NK-92 (cell line): ENCODE measurements around the gene GRAMD2B.
"Not testable (repeated sequence)": the region's sequence is repeated elsewhere in the genome, so short reads cannot be mapped to it uniquely, and the experiment has no call there.

Source experiments
- DNase-seq: peaks from one replicate; lab custom pipeline; 2025; ENCODE audit not compliant: unreplicated experiment; lab: John Stamatoyannopoulos, UW

The GRAMD2B gene

GRCh38 chr5:126448720-126449119, 25.5 kb downstream of the GRAMD2B start:
- no peak for DNase-seq

- no peak for DNase-seq
Observed at GRCh38 chr5:126449751-126450271, 26.6 kb downstream of the GRAMD2B start.

GRCh38 chr5:126450346-126450745, 27.1 kb downstream of the GRAMD2B start:
- DNase-seq: no peak

GRCh38 chr5:126450907-126451306, 27.7 kb downstream of the GRAMD2B start:
- no peak for DNase-seq

DNA sequence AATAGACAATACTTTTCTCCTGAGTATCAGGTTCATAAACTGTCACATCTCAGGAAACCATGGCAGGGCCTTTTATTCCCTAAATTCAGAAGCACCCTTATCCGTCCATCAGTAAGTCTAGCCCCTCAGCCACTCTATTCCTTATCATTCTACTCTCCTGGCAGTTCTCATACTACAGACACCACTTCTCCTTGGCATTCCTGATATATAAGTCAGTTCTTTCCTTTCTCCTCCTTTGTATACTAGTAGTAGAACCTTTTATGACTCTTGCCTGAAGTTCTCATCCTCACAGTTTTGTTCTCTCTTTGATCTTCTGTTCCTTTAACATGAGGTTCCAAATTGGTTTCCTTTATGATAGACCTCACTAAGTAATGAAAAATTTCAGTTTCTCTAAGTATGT, 29.3 kb downstream of the GRAMD2B start:
- no peak for DNase-seq

GRCh38 chr5:126454081-126454480, 30.9 kb downstream of the GRAMD2B start:
- DNase-seq: no peak

DNA sequence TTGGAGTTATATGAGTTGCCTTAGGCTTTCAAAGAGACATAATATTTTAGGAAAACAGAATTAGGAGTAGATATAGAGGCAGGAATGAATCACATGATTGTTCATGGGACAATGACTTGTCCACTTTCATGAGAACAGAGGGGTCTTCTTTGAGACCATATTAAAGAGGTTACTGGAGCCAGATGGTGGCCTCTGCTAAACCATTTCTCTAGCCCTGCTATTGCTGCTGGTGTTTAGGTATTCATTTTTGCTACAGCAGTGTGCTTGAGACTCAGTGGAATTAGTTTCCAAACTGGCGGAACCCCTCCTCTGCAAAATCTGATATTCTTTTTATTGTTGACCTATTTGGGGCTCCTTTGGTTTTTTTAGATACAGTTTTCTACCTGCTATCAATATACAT, 31.3 kb downstream of the GRAMD2B start:
- DNase-seq: no peak

- DNase-seq: no peak
Observed at GRCh38 chr5:126455264-126455663, 32.1 kb downstream of the GRAMD2B start.

DNA sequence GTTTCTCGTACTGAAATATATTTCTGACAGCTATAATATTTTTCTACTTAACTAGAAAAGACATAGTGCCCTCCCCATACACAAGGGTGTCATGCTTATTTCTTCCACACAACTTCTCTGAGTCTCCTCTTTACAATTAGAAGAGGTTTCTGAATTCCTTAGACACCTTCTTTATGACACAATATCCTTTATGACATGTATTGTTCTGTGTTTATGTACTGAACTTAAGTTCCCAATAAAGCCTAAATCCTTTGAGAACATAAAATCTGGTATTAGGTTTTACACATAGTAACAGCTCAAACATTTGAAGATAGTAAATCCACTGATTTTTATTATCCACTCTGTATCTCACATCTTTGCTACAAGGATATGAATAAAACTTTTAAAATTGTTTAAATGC, 32.5 kb downstream of the GRAMD2B start:
- DNase-seq: no peak

- DNase-seq: no peak
Observed at GRCh38 chr5:126456217-126456820, 33.1 kb downstream of the GRAMD2B start.

DNA sequence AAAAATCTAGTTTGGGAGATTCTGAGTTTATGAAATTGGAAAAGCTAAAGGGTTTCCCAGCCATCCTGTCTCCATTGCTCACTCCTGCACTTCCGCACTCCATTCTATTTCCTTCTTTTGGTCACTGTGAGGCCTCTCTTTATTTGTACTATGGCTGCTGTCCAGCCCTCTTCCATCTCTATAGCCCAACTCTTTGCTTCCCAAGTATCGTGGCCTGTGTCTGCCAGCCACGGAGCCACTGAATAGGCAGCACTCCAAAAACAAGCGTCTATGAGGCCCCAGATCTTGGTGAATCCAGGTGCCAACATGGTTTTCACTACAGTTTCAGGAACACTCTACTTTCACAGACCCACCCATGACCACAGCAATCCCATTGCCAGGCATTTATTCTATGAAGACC, 37.2 kb downstream of the GRAMD2B start:
- DNase-seq: no peak

DNA sequence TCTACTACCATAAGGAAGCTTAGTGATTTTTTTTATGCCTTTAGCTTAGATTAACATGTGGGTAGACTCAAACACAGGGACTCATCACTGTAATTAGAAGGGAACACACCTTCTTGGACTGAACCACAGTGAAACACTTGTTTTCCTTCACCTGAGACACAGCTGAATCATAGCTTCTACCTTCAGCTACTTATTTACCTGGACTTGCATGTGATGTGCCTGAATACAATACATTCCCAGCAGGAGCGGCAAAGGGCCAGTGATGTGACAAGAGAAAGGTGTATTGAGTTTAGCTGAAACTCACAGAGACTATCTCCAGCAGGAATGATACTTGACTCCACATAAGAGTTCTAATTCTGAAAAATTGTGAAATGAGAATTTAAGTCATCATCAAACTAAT, 37.8 kb downstream of the GRAMD2B start:
- DNase-seq: no peak

DNA sequence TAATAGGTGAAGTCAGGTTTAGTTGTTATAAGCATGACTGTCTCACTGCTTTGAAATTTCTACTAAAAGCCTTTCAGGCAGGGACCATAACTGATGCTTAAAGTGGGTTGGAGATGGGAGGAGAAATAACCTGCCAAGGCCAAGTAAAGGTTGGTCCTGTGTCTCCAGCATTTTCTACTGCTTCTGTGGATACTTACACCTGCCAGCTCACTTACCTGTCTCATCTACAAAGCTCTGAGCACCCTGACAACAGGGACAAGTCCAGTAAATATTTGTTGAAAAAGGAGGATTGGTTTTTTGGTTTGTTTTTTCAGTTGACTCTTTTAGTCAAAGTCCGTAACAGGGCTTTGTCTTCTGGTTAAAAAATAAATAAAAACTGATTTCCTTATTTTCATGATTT, 38.6 kb downstream of the GRAMD2B start:
- DNase-seq: no peak

DNA sequence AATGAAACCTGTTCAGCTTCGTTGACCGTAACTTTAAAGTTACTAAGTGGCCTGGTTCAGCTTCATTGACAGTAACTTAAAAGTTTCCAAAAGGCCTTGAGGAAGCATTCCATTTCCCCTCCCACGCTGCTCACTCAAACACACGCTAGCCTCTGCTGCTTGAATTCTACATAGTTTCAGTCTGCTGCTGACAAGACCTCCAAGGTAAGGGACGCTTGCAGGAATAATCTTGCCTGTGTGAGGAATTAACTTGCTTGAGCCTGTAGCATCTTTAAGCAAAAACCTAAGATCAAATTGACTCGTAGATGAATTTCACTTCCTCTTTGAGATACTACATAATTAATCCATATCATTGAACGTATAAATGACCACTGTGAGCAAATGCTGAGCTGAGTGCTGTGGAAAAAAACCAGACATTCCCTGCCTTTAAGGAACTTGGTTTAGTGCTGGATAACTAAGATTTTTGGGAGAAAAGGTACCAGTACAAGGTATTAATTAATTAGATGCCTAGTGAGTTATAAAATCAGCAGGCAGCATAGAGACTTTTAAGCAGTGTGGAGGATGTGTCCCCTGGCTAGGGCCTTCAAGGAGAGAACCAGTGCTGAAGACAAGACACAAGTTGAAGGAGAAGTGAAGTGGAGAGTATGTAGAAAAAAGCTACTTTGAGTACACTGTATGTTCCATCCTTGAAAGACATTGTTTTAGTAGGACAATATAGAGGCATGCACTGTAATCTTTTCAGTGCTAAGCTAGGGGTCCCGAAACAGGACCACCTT, 39.2 kb downstream of the GRAMD2B start:
- no peak for DNase-seq

GRCh38 chr5:126464016-126464415, 40.8 kb downstream of the GRAMD2B start:
- no peak for DNase-seq

GRCh38 chr5:126464959-126465358, 41.8 kb downstream of the GRAMD2B start:
- DNase-seq: no peak

DNA sequence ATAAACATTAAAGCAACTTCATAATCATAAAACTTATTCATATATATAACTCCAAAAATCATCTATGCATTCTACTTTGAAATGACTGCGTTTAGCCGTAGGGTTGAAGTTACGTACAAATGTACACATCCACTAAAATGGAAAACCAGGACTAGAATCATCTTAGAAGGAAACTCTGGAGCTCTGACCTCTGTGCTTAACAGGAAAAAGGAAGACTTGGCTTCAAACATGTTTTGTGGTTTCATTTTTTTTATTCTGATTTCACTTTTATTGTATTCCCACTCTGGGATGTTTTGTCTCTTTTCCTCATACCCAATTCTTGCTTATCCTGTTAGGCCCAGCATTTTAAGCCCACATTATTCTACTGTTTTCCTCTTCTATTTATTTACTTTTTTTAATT, 44.9 kb downstream of the GRAMD2B start:
- DNase-seq: no peak

DNA sequence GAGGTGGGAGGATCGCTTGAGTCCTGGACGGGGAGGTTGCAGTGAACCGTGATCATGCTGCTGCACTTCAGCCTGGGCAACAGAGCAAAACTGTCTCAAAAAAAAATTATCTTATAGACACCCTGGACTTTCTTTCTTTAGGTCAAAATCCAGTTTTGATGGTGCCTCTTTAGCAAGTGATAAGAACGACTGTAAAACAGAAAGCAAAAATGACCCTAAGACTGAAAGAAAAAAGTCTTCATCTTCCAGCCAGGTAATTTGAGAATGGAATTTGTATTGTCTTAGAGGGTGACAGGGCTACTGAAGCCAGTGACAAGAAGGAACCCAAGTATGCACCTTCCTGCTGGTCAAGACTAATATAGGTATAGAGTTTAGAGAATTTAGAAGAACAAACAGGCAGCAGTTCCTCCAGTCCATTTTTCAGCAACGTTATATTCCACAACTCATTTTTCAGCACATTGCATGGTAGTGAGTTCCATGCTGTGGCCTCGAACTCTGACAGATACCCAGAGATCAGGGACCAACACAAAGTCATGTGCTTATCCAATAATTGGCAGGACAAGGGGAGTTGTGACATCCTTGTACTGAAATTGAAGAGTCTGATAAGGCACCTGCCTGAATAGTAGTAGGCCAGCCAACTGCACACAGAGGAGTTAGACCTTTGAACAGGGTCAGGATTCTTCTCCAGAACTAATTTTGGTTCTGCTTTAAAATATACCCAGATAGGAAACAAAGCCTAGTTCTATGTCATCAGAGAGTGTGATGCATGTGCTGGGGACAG, 46.5 kb downstream of the GRAMD2B start:
- no peak for DNase-seq

GRCh38 chr5:126470529-126470928, 47.3 kb downstream of the GRAMD2B start:
- DNase-seq: not testable (repeated sequence)

GRCh38 chr5:126471247-126471646, 48.0 kb downstream of the GRAMD2B start:
- no peak for DNase-seq

DNA sequence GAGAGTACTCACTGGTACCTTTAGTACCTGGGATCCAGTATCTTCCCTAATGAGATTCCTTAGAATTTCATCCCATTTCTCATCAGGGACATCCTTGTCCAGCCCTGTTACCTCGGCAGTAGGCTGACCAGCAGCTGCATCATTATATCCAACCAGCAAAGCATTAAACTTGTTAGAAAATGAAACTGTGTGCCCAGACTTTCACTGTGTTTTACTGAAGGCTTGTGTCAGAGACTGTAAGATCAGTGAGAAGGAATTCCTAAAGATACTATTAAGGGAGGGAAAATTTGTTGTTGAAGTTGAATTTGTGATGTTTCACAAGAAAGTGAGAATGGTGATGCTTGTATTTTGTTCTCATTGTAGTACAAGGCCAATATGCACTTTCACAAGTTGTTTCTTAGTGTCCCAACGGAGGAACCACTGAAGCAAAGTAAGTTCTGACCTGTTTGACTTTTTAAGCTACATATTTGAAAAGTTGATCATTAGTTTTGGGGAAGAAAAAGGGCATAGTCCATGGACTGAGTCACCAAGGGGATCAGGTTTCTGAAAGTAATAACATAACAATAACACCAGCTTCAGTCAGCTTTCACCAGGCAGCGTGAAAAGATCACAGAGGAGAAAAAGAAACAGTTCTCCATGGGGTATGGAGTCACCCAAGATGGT, 48.8 kb downstream of the GRAMD2B start:
- no peak for DNase-seq
